Nephron (organoid): ENCODE results near the gene PLAGL1.

Experiments
- H3K27ac Mint-ChIP-seq, 3 experiments: 2 replicates each; pipeline ENCODE4 v1.8.0; 2020; ENCODE audit warnings: mixed read lengths in 3 of 3, mild to moderate bottlenecking in 2 of 3, moderate library complexity in 1 of 3
- H3K27me3 Mint-ChIP-seq: 2 replicates; pipeline ENCODE4 v1.8.0; 2021; ENCODE audit warnings: low read depth, mild to moderate bottlenecking, moderate library complexity, mixed read lengths
- H3K36me3 Mint-ChIP-seq: 2 replicates; pipeline ENCODE4 v1.8.0; 2020; ENCODE audit warnings: low read depth, mixed read lengths
- H3K4me1 Mint-ChIP-seq: 2 replicates; pipeline ENCODE4 v1.8.0; 2020; ENCODE audit warnings: mixed read lengths
- H3K4me3 Mint-ChIP-seq, 3 experiments: 2 replicates each; pipeline ENCODE4 v1.8.0; 2020; ENCODE audit warnings: mild to moderate bottlenecking in 3 of 3, mixed read lengths in 3 of 3, moderate library complexity in 2 of 3
- H3K9me3 Mint-ChIP-seq: 2 replicates; pipeline ENCODE4 v1.8.0; 2020; ENCODE audit warnings: mixed read lengths
- CTCF ChIP-seq, 3 experiments: fragments of 200-600 bp; sonication (generic); IDR thresholded peaks; one replicate each; pipeline ENCODE4 v1.5.0; 2021; ENCODE audit warnings: antibody characterized with exemption in 3 of 3; ENCODE audit not compliant: unreplicated experiment in 3 of 3

The PLAGL1 gene

GRCh38 chr6:144008120-144008811 lies at the start of gene PLAGL1:
PLAGL1 (minus strand) TSS chr6:144008259; CDS start chr6:143948136, 60,123 bp downstream.
- TF ChIP-seq CTCF (IDR thresholded peaks at IDR 0.05; ENCODE audit: unreplicated experiment in 3 of 3) = no peak
- peaks cover 11% of the 10 kb centered on the region for H3K4me1 Mint-ChIP-seq
- H3K4me3 Mint-ChIP-seq = peak within 1 kb of the TSS; percentile 86 to 92 (median 91)
- H3K27ac Mint-ChIP-seq = peak within 1 kb of the TSS; percentile 83 to 94 (median 85)
- H3K36me3 Mint-ChIP-seq = peaks cover 8% of the 10 kb centered on the region
- peaks cover 20% of the 10 kb centered on the region for H3K9me3 Mint-ChIP-seq
- no peaks in the 10 kb centered on the region for H3K27me3 Mint-ChIP-seq

- Mint-ChIP-seq H3K27ac (no peak overlapping the region), H3K4me1 (no peaks in the 10 kb centered on the region), H3K9me3 (peaks cover under 1% of the 10 kb centered on the region)
These were observed 47.3 kb upstream of the PLAGL1 start for GRCh38 chr6:144055121-144055931.

GRCh38 chr6:144053601-144054000 lies 45.5 kb upstream of the PLAGL1 start:
- no peak overlapping the region for H3K4me3 Mint-ChIP-seq
- no peak overlapping the region for H3K27ac Mint-ChIP-seq
- peaks cover 14% of the 10 kb centered on the region for H3K9me3 Mint-ChIP-seq
- peaks cover 9% of the 10 kb centered on the region for H3K27me3 Mint-ChIP-seq
- H3K36me3 Mint-ChIP-seq = no peaks in the 10 kb centered on the region
- no peaks in the 10 kb centered on the region for H3K4me1 Mint-ChIP-seq
- no peak for TF ChIP-seq CTCF (IDR thresholded peaks at IDR 0.05; ENCODE audit: unreplicated experiment in 3 of 3)

More at GRCh38 chr6:144055121-144055931, 47.3 kb upstream of the PLAGL1 start:
- no peak for TF ChIP-seq CTCF (IDR thresholded peaks at IDR 0.05; ENCODE audit: unreplicated experiment in 3 of 3)
- peaks cover 14% of the 10 kb centered on the region for H3K27me3 Mint-ChIP-seq
- H3K4me3 Mint-ChIP-seq = no peak overlapping the region
- H3K36me3 Mint-ChIP-seq = no peaks in the 10 kb centered on the region

GRCh38 chr6:144052488-144052887 lies 44.4 kb upstream of the PLAGL1 start:
- TF ChIP-seq CTCF (IDR thresholded peaks at IDR 0.05; ENCODE audit: unreplicated experiment in 3 of 3) = no peak
- H3K4me1 Mint-ChIP-seq = no peaks in the 10 kb centered on the region
- H3K9me3 Mint-ChIP-seq = peaks cover 18% of the 10 kb centered on the region
- H3K27me3 Mint-ChIP-seq = peaks cover 8% of the 10 kb centered on the region
- no peaks in the 10 kb centered on the region for H3K36me3 Mint-ChIP-seq
- no peak overlapping the region for H3K27ac Mint-ChIP-seq
- H3K4me3 Mint-ChIP-seq = no peak overlapping the region

- Mint-ChIP-seq H3K4me1 (no peaks in the 10 kb centered on the region), H3K4me3 (no peak overlapping the region), H3K27ac (no peak overlapping the region), H3K36me3 (no peaks in the 10 kb centered on the region), H3K9me3 (peaks cover 24% of the 10 kb centered on the region), H3K27me3 (peaks cover 8% of the 10 kb centered on the region)
- no peak for TF ChIP-seq CTCF (IDR thresholded peaks at IDR 0.05; ENCODE audit: unreplicated experiment in 3 of 3)
These were observed 41.3 kb upstream of the PLAGL1 start for GRCh38 chr6:144049386-144049785.
